Cardiac fibroblast (primary cell): ENCODE data around the gene STX16.

Experiments
- DNase-seq, 2 donors: peaks; one replicate each; pipeline versions ENCODE4 v3.0.0 to v3.0.0-alpha.2; 2010; ENCODE audit warnings: low read depth in 2 of 2
- H3K4me3 ChIP-seq, 2 donors: replicated peaks in 1 of 2; 1 replicate in 1 of 2; 2 replicates in 1 of 2; pipeline ENCODE4 v1.5.1; 2011; ENCODE audit warnings: low read depth in 2 of 2, low read length in 2 of 2, mild to moderate bottlenecking in 2 of 2, moderate library complexity in 1 of 2
- CTCF ChIP-seq: IDR thresholded peaks from one replicate; pipeline ENCODE4 v1.5.1; 2011; ENCODE audit warnings: low read depth, mild to moderate bottlenecking, low read length, inconsistent platforms

STX16 gene

GRCh38 chr20:58676161-58676560, 25.1 kb downstream of the STX16 start:
- TF ChIP-seq CTCF = no peak
- no peak for DNase-seq
- no peak overlapping the region for H3K4me3 ChIP-seq

- H3K4me3 ChIP-seq = no peak overlapping the region
- TF ChIP-seq CTCF = no peak
- DNase-seq = no peak
These were observed 26.1 kb downstream of the STX16 start for GRCh38 chr20:58677079-58677604.

GRCh38 chr20:58677808-58678207, 26.7 kb downstream of the STX16 start:
- DNase-seq = no peak
- no peak overlapping the region for H3K4me3 ChIP-seq
- no peak for TF ChIP-seq CTCF

- no peak for TF ChIP-seq CTCF
These were observed 27.7 kb downstream of the STX16 start for GRCh38 chr20:58678806-58679205.

GRCh38 chr20:58682656-58683531, 31.8 kb downstream of the STX16 start:
- peak; percentile 37 to 39 for DNase-seq
- H3K4me3 ChIP-seq = no peak overlapping the region
- no peak for TF ChIP-seq CTCF

More at GRCh38 chr20:58678806-58679205, 27.7 kb downstream of the STX16 start:
- no peak for DNase-seq
- no peak overlapping the region for H3K4me3 ChIP-seq

GRCh38 chr20:58684291-58684690, 33.2 kb downstream of the STX16 start:
- no peak for DNase-seq
- H3K4me3 ChIP-seq = no peak overlapping the region
- no peak for TF ChIP-seq CTCF
